Skin epidermis (tissue), 12 donors: Measurements from ENCODE around the gene USP34.

Experiments used
- H3K27ac ChIP-seq, 21 experiments: fragments of 200-600 bp; sonication (generic) in 11 of 21; one replicate each; pipeline ENCODE4 v1.5.0; 2020; ENCODE audit warnings: mild to moderate bottlenecking in 3 of 21, inconsistent platforms in 2 of 21, moderate library complexity in 2 of 21
- H3K4me3 ChIP-seq, 7 experiments: fragments of 200-600 bp; sonication (generic) in 2 of 7; one replicate each; pipeline ENCODE4 v1.5.0; 2020; ENCODE audit warnings: inconsistent platforms in 2 of 7, mild to moderate bottlenecking in 2 of 7, moderate library complexity in 1 of 7

Gene USP34

GRCh38 chr2:61338447-61338846 is 132.4 kb downstream of the USP34 start:
- Histone ChIP-seq H3K4me3 (no peak overlapping the region), H3K27ac (no peak overlapping the region)

- Histone ChIP-seq H3K27ac (no peak overlapping the region), H3K4me3 (no peak overlapping the region)
Measured at GRCh38 chr2:61335187-61335586, 135.7 kb downstream of the USP34 start.

GRCh38 chr2:61334466-61334865 is 136.4 kb downstream of the USP34 start:
- no peak overlapping the region for H3K4me3 ChIP-seq
- H3K27ac ChIP-seq = no peak overlapping the region

GRCh38 chr2:61328707-61329251 is 142.1 kb downstream of the USP34 start:
- H3K4me3 ChIP-seq = no peak overlapping the region
- H3K27ac ChIP-seq = no peak overlapping the region

- Histone ChIP-seq H3K4me3 (no peak overlapping the region), H3K27ac (peak overlapping the region in 1 of 21 experiments; percentile 33)
Measured at GRCh38 chr2:61327173-61327572, 143.7 kb downstream of the USP34 start.

- no peak overlapping the region for H3K27ac ChIP-seq
- H3K4me3 ChIP-seq = no peak overlapping the region
Measured at GRCh38 chr2:61326423-61326822, 144.5 kb downstream of the USP34 start.

- Histone ChIP-seq H3K27ac (no peak overlapping the region), H3K4me3 (no peak overlapping the region)
Measured at GRCh38 chr2:61320181-61320580, 150.7 kb downstream of the USP34 start.

- Histone ChIP-seq H3K27ac (no peak overlapping the region), H3K4me3 (no peak overlapping the region)
Measured at GRCh38 chr2:61318553-61318952, 152.3 kb downstream of the USP34 start.

- H3K27ac ChIP-seq = no peak overlapping the region
- H3K4me3 ChIP-seq = no peak overlapping the region
Measured at GRCh38 chr2:61295981-61296380, 174.9 kb downstream of the USP34 start.

GRCh38 chr2:61291851-61292575 is 178.9 kb downstream of the USP34 start:
- H3K4me3 ChIP-seq = no peak overlapping the region
- H3K27ac ChIP-seq = no peak overlapping the region

- H3K4me3 ChIP-seq = no peak overlapping the region
Measured at GRCh38 chr2:61288070-61288841, 182.6 kb downstream of the USP34 start.

GRCh38 chr2:61287254-61287653 is 183.6 kb downstream of the USP34 start:
- peak overlapping the region in 1 of 21 experiments; percentile 38 for H3K27ac ChIP-seq

More at GRCh38 chr2:61288070-61288841, 182.6 kb downstream of the USP34 start:
- peak overlapping the region in 1 of 21 experiments; percentile 38 for H3K27ac ChIP-seq

GRCh38 chr2:61283443-61284160 is 187.3 kb downstream of the USP34 start:
- Histone ChIP-seq H3K4me3 (no peak overlapping the region), H3K27ac (no peak overlapping the region)

More at GRCh38 chr2:61287254-61287653, 183.6 kb downstream of the USP34 start:
- no peak overlapping the region for H3K4me3 ChIP-seq

- no peak overlapping the region for H3K27ac ChIP-seq
Measured at GRCh38 chr2:61282104-61282590, 188.7 kb downstream of the USP34 start.

GRCh38 chr2:61281321-61281720 is 189.6 kb downstream of the USP34 start:
- Histone ChIP-seq H3K27ac (no peak overlapping the region), H3K4me3 (no peak overlapping the region)

More at GRCh38 chr2:61282104-61282590, 188.7 kb downstream of the USP34 start:
- no peak overlapping the region for H3K4me3 ChIP-seq

GRCh38 chr2:61277756-61278155 is 193.1 kb downstream of the USP34 start:
- no peak overlapping the region for H3K27ac ChIP-seq
- H3K4me3 ChIP-seq = no peak overlapping the region

GRCh38 chr2:61275575-61276184 is 195.2 kb downstream of the USP34 start:
- no peak overlapping the region for H3K27ac ChIP-seq
- H3K4me3 ChIP-seq = no peak overlapping the region

GRCh38 chr2:61272421-61273070 is 198.3 kb downstream of the USP34 start:
- peak overlapping the region in 1 of 21 experiments; percentile 35 for H3K27ac ChIP-seq
- H3K4me3 ChIP-seq = no peak overlapping the region

- Histone ChIP-seq H3K27ac (no peak overlapping the region), H3K4me3 (no peak overlapping the region)
Measured at GRCh38 chr2:61268249-61268648, 202.6 kb downstream of the USP34 start.
